GM18870 (cell line): Measurements from ENCODE around the gene CFD.
"Not testable (repeated sequence)": the region's sequence is repeated elsewhere in the genome, so short reads cannot be mapped to it uniquely, and the experiment has no call there.

Experiments used
- ATAC-seq: cut with Tn5 transposase; IDR thresholded peaks from one replicate; pipeline ENCODE4 v1.9.1; 2021; ENCODE audit warnings: moderate library complexity; ENCODE audit not compliant: unreplicated experiment

CFD gene

DNA sequence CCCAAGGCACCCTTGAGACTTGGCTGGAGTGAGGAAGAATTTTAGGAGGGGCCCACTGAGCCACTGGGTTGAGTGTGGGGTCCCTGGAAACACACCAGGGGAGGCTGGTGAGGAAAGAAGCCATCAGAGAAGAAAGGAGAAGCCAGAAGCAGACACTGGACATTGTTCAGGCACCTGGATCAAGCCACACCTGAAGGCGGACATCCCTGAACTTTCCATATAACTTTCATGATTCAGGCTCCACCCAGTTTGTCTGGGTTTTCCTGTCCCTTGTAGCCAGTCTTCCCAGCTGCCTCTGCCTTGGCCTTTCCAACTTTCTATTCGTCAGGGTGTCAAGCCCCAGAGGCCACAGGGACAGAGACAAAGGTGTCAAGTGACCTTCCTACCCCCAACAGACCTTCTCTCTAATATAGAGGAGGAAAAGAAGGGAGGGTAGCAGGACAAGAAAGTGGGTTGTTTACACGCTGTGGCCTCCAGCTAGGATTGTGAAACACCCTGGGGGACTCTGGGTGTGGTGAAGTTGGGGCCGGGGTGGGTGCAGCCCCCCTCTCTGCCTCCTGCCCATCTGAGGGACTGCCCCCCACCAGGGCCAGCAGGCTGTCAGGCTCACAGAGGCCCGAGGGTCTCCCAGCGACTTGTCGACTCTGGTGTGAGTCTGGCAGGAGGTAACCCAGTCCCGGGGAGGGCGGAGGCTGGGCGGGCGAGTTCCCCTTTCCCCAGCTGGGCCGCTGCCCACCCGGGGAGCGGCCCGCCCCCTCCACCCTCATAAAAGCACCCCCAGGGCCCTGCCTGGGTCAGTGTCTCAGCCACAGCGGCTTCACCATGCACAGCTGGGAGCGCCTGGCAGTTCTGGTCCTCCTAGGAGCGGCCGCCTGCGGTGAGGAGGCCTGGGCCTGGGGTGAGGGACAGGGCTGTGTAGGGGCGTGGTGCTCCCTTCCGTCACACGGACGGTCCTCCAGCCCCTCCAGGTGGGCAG lies at the start of gene CFD:
TSS of gene CFD (plus strand) at position 797 of the 976 bp plus-strand sequence. CDS start at position 823, 26 bp downstream.
- no peak for ATAC-seq

DNA sequence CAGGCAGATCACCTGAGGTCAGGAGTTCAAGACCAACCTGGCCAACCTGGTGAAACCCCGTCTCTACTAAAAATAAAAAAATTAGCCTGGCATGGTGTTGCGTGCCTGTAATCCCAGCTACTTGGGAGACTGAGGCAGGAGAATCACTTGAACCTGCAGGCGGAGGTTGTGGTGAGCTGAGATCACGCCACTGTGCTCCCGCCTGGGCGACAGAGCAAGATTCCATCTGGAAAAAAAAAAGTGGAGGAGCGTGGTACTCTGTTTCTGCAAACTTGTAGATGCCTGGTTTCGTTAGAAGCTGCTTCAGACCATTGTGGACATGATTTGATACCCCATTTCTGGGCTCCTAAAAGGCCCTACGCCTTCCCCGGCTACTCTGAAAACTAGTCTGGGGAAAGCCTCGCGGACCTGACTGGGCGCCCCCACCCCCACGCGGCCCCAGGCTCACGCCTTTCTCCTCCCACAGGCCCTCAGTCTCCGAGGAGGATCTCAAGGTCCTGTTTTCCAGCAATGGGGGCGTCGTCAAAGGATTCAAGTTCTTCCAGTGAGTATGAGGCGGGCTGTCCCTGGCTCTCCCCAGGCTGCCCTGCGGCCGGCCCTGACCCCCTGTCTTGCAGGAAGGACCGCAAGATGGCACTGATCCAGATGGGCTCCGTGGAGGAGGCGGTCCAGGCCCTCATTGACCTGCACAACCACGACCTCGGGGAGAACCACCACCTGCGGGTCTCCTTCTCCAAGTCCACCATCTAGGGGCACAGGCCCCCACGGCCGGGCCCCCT lies 49.2 kb upstream of the CFD start:
- no peak for ATAC-seq

DNA sequence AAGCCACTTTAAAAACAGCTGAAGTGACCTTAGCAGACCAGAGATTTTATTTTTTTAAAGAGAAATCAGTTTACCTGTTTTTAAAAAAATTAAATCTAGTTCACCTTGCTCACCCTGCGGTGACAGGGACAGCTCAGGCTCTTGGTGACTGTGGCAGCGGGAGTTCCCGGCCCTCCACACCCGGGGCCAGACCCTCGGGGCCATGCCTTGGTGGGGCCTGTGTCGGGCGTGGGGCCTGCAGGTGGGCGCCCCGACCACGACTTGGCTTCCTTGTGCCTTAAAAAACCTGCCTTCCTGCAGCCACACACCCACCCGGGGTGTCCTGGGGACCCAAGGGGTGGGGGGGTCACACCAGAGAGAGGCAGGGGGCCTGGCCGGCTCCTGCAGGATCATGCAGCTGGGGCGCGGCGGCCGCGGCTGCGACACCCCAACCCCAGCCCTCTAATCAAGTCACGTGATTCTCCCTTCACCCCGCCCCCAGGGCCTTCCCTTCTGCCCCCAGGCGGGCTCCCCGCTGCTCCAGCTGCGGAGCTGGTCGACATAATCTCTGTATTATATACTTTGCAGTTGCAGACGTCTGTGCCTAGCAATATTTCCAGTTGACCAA lies 48.5 kb upstream of the CFD start:
- ATAC-seq, result no peak

DNA sequence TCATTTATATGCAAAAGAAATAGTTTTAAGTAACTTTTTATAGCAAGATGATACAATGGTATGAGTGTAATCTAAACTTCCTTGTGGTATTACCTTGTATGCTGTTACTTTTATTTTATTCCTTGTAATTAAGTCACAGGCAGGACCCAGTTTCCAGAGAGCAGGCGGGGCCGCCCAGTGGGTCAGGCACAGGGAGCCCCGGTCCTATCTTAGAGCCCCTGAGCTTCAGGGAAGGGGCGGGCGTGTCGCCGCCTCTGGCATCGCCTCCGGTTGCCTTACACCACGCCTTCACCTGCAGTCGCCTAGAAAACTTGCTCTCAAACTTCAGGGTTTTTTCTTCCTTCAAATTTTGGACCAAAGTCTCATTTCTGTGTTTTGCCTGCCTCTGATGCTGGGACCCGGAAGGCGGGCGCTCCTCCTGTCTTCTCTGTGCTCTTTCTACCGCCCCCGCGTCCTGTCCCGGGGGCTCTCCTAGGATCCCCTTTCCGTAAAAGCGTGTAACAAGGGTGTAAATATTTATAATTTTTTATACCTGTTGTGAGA lies 47.9 kb upstream of the CFD start:
- no peak for ATAC-seq

DNA sequence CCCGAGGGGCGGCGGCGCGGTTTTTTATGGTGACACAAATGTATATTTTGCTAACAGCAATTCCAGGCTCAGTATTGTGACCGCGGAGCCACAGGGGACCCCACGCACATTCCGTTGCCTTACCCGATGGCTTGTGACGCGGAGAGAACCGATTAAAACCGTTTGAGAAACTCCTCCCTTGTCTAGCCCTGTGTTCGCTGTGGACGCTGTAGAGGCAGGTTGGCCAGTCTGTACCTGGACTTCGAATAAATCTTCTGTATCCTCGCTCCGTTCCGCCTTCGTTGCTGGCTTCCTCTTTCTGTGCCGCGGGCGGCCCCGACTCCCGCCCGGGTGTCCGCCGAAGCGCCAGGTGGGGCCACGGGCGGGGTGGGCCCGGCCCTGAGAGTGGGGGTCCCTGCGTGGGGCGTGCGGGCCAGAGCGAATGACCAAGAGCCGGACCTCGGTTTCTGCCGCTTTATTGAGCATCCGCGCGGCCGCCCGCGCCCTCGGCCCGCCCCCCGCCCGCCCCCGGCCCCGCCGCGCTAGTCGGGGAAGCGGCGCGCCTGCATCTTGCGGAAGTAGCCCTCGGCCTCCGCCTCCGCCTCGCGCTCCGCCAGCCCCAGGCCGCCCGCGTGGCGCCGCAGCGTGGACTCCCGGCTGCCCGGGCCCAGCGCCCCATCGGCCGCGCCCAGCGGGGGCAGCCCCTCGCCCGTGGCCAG lies 47.3 kb upstream of the CFD start:
- no peak for ATAC-seq

DNA sequence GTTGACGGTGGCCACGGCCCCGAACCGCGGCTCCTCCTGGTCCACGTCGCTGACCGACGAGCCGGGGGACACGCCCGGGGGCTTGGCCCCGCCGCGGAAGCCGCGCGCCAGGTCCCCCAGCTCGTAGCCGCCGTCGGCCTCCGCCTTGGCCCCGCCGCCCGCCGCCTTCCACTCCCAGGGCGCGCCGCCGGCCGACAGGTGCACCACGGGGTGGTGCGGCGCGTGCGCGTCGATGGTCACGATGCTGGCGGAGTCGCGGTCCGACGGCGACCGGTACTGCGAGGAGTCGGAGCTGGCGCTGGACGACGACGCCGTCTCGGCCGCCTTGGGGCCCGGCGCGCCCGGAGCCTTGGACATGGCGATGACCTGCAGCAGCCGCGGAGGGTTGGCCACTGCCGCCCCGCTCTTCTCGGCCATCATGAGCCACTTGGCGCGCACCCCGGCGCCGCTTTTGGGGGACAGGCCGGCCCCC lies 46.7 kb upstream of the CFD start:
- no peak for ATAC-seq

DNA sequence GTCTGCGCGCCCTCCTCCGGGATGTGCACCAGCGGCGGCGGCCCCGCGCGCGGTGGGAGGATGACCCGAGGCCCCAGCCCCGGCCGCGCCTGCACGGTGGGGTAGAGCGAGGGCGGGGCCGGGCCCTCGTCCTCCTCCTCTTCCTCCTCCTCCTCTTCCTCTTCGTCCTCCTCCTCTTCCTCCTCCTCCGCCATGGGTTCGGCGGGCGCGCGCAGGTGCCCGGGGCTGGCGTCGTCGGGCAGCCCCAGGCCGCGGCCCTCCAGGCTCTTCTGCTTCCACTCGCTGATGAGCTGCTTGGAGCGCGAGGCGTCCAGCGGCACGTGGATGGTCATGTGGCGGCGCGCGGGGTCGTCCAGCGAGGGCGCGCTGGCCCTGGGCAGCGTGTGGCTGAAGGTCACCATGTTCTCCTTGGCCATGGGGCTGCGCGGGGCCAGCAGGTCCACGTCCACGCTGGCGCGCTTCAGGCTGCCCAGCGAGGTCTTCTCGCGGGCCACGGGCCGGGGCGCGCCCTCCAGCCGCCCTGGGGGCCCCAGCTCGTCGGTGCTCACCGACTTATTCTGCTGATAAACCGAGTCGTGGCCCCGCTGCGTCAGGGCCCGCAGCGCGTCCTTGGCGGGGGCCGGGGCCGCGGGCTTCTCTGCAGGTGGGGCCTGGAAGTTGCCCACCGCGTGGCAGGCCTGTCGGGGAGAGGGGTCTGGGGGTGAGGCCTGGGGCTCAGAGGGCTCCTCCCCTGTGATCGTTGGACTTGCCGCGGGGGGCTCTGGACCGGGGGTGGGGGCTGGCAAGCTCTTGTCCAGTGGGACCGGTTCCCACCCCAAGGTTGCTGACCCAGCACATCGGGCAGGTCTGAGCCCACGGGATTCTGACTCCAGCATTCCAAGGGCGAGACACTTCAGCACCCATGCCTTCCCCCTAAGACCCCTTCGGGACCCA lies 46.0 kb upstream of the CFD start:
- ATAC-seq, result no peak

DNA sequence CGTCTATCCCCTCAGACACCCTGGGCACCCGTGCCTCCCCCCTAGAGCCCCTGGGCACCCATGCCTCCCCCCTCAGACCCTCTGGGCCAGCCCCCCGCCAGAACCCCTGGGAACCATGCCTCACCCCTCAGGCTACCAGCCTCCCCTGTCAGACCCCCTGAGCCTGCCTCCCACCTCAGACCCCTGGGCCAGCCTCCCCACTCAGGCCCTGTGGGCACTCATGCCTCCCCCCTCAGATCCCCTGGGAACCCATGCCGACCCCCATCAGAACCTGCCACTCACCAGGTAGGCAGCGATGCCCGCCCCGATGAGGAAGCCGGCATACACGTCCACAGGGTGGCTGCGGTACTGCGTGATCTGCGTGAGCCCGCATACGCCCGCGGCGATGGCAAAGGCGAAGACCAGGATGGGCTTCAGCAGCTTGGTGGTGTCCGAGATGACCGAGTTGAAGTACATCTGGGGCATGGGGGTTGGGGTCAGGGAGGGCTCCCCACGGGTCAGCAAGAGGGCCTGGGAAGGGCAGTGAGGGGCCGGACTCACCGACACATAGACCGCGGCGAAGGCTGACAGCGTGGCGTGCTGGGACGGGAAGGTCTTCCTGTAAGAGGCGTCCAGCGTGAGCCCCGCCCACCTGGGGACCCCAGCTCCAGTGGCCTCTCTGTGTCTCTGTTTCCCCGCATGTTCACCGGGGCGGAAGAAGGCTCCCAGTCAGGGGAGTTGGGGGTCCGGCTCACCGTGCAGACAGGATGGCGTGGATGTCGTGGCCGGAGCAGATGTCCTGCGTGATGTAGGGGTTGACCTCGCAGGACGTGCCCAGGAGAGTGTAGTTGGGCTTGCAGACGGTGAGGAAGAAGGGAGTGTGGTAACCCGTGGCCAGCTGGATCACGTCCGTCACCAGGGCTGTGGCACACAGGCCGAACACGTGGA lies 45.0 kb upstream of the CFD start:
- no peak for ATAC-seq

DNA sequence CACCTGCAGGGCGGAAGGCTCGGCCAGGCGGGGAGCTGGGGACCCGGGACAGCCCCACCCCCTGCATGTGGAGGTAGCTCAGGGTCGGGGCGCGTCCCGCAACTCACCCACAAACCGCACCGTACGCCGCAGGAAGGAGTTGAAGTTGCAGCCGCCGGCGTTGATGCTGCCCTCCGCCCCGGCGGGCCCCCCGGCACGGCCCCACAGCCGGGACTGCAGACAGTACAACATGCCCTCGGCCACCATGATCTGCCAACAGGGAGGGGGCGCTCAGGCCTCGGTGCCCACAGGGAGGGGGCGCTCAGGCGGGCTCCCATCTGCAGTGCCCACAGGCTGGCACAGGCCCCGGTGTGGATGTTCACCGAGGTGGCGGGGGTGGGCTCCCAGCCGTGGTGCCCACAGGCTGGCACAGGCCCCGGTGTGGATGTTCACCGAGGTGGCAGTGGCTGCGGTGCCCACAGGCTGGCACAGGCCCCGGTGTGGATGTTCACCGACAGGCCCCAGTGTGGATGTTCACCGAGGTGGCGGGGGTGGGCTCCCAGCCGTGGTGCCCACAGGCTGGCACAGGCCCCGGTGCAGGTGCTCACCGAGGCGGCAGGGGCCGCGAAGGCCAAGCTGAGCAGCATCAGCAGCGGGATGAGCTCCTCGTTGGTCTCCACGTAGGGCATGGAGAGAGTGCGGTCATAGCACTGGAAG lies 44.2 kb upstream of the CFD start:
- no peak for ATAC-seq

DNA sequence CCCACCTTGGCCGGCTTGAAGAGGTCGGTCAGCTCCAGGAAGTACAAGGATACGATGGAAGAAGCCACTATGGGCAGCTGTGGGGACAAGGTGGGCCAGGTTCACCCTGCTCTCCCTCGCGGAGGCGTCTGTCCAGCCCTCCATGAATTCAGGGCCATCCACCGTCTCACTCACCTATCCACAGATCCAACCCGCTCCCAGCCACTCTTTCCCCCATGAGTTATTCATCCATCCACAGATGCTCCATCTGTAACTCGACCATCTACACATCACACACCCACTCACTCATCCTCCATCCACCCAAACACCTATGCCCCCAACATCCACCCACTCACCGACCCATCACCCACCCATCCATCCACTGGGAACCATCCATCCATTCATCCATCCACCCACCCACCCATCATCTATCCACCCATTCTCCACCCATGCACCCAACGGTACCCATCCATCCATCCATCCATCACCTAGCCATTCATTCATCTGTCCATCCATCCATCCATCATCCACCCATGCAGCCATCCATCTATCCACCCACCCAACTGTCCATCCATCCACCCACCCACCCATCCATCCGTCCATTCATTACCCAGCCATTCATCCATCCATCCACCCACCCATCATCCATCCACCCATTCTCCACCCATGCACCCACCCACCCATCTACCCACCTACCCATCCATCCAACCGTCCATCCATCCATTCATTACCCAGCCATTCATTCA lies 43.5 kb upstream of the CFD start:
- ATAC-seq, result no peak

DNA sequence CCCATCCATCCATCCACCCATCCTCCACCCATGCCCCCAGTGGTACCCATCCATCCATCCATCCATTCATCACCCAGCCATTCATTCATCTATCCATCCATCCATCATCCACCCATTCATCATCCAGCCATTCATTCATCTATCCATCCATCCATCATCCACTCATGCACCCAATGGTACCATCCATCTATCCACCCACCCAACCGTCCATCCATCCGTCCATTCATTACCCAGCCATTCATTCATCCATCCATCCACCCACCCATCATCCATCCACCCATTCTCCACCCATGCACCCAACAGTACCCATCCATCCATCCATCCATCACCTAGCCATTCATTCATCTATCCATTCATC lies 43.0 kb upstream of the CFD start:
- no peak for ATAC-seq

DNA sequence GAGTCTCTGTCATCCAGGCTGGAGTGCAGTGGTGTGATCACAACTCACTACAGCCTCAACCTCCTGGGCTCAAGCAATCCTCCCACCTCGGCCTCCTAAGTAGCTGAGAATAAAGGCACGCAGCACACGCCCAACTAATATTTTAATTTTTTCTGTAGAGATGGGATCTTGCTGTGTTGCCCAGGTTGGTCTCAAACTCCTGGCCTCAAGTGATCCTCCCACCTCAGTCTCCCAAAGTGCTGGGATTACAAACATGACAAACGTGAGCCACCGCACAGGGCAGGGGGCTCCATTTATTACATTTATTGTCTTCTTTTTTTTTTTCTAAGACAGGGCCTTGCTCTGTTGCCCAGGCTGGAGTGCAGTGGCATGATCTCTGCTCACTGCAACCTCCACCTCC lies 39.3 kb upstream of the CFD start:
- ATAC-seq, result not testable (repeated sequence)

DNA sequence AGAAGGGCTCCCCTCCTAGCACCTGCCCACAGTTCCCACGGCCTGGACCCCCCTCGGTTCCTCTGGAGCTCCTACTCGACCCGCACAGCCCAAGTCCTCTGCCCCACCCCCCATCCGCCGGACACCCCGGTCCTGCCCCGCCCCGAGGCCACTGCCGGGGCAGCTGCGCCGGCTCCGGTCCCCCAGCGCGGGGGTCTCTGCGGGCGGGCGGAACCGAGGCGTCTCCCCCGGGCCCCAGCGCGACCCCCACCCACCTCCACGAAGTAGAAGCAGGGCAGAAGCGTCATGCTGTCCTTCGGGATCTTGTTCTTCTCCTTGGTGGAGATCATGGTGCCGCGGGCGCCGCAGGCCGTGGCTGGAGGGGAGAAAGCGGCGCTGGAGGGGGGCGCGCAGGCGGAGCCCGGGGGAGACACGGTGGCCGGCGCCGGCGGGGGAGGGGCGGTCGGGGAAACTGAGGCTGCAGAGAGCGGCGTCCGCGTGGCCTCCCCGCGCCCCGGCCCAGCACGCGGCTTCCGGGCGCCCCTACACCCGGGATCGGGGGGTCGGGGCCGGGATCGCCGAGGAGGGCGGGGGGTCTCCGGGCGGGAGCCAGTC lies 38.1 kb upstream of the CFD start:
- no peak for ATAC-seq

DNA sequence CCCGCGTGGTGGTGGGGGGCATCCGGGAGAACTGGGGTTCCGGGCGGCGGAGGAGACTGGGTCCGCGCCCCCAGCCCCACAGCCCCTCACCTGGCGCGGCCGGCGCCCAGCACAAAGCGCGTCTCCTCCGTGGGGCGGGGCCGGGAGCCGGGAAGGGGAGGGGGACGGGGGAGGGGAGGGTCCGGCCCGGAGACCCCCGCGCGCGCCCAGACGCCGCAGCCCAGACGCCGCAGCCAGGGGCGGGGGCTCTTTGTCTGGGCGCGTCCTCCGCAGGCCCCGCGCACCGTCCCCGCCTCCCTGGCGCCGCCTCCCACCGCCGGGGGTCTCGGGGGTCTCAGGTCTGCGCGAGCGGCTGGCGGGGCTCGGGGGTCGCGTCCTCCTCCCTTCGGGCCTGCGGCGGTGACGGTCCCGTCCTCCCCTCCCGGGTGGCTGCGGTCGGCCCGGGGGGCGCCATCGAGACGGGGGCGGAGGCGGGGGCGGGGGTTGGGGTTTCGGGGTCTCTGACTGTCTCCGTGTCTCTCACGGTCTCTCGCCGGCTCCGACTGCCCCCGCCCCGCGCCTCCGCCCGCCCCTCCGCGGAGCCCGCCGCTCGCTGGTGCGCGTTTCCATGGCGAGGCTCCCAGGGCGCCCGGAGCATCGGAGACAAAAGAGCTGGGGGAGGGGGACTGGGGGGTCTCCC lies 37.5 kb upstream of the CFD start, which contains the start of gene PLPPR3:
TSS of gene PLPPR3 (minus strand) at position 131 of the 679 bp plus-strand sequence. CDS start 396 bp downstream, outside the sequence.
- no peak for ATAC-seq

DNA sequence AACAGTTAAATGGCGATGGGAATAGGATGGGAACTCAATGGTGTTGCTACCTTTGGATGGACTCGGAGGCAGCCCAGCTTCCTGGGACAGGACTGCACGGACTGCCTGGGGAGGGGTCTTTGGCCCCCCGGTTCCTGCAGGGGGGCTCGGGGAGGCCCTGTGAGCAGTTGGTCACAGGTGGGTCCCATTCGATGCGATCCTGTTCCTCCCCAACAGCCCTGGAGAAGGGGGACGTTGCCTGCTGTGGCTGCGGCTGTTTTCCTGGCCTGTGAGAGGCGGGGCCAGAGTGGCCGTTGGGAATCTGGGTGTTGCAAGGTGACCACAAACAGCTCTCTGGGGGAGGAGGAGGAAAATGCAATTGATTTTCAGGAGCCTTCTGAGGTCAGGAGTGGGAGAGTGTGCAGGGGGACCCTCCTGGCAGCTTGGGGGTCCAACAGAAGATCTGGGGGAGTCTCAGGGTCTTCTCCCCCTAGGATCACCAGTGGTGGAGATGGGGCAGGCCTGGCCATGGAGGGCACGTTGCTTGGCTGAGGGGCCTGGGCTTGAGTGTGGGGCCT lies 35.8 kb upstream of the CFD start:
- no peak for ATAC-seq

DNA sequence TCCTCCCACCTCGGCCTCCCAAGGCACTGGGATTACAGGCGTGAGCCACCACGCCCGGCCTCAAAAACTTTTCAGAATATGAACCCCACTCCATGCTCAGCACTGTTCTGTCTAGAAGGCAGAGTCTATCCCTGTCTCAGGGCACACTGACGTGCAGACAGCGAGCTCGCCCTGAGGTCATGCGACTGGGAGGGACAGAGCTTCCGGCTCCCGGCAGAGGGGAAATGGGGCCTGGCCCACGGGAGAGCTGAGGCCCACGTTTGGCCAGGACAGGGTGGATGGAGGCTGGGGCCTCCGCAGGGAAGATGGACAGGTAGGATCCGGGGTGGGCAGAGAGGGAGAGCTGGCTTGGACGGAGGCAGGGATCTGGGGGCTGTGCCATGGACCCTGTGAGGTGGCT lies 34.6 kb upstream of the CFD start:
- no peak for ATAC-seq
